ENCODE results near the gene SLC44A5. TPM values are rescaled to one million over a fixed set of nuclear protein-coding genes. Genes with fewer than 3 reads are reported as not detected.

Gene SLC44A5
- total RNA-seq, 1 donor from 2014 or later, result 0.69 TPM

DNA sequence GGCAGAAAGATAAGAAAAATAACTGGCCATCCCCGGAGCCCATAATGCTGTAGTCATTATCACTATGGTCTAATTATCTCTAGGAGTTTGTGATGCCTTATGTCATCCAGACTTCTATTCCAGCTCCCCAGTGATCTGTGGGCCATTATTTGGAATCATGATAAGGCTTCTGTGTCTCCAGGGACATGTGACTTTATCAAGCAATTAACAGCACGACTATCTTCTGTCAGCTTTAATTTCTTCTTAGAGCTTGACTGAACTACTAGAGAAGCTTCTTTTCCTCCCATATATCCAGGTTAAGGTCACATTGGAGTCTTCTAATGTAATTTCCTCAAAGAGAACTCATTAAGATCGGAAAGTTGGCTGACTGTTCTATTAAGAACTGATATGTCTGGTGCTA lies 376.4 kb downstream of the SLC44A5 start:
- H3K27me3 Mint-ChIP-seq, result peaks cover 2% of the 10 kb centered on the region
- H3K4me1 Mint-ChIP-seq, result no peaks in the 10 kb centered on the region
- H3K27ac Mint-ChIP-seq, result no peak overlapping the region
- ATAC-seq (ENCODE audit: low read depth) (no peak), DNase-seq (no peak)
- intact Hi-C loops (cut with micrococcal nuclease), result no loop called here
- H3K36me3 Mint-ChIP-seq (ENCODE audit: low read depth), result no peaks in the 10 kb centered on the region
- CTCF ChIA-PET, result interaction anchor here (2.2 to 3.1 kb wide), 2 partner anchors 9 to 32 kb away, joined by 8 to 14 read pairs; no protein-coding TSS in a partner anchor
- TF ChIP-seq, protein P1, sequence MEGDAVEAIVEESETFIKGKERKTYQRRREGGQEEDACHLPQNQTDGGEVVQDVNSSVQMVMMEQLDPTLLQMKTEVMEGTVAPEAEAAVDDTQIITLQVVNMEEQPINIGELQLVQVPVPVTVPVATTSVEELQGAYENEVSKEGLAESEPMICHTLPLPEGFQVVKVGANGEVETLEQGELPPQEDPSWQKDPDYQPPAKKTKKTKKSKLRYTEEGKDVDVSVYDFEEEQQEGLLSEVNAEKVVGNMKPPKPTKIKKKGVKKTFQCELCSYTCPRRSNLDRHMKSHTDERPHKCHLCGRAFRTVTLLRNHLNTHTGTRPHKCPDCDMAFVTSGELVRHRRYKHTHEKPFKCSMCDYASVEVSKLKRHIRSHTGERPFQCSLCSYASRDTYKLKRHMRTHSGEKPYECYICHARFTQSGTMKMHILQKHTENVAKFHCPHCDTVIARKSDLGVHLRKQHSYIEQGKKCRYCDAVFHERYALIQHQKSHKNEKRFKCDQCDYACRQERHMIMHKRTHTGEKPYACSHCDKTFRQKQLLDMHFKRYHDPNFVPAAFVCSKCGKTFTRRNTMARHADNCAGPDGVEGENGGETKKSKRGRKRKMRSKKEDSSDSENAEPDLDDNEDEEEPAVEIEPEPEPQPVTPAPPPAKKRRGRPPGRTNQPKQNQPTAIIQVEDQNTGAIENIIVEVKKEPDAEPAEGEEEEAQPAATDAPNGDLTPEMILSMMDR (IDR thresholded peaks at IDR 0.05), result no peak
- no peak overlapping the region for H3K4me3 Mint-ChIP-seq
- POLR2A ChIA-PET, result no interaction called here
- H3K9me3 Mint-ChIP-seq, result no peaks in the 10 kb centered on the region

DNA sequence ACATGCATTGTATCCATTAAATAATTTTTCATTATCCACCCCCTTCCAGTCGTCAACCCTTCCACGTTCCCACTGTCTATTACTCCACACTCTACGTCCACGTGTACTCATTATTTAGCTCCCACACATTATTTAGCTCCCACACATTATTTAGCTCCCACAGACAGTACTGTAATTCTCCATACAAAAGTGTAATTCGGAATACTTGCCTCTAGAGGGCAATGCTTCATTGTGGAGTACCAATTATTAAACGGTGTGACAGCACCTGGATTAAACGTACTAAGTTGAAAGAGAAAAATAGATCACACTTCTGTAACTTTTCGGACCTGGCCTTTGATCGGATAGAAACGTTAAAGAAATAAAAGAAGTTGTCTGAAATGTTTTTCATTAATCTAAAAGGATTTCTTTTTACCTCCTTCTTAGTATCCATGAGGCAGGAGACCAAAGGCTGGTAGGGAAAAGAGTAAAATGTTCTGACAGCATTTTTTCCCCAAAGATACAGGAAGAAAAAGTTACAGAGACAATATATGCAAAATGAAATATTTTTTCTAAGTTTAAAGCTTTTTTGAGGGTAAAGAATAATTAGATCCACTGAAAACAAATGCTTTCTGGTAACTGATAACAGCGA lies 377.5 kb downstream of the SLC44A5 start:
- Mint-ChIP-seq H3K9me3 (no peaks in the 10 kb centered on the region), H3K27ac (no peak overlapping the region), H3K4me1 (no peaks in the 10 kb centered on the region), H3K4me3 (no peak overlapping the region), H3K27me3 (no peaks in the 10 kb centered on the region), H3K36me3 (ENCODE audit: low read depth) (no peaks in the 10 kb centered on the region)
- ATAC-seq (ENCODE audit: low read depth) (peak; percentile 61), DNase-seq (no peak)
- intact Hi-C loops (cut with micrococcal nuclease), result loop anchor here (1.0 kb wide), 1 partner anchor 399 kb away; no protein-coding TSS in a partner anchor
- TF ChIP-seq, protein P1 (IDR thresholded peaks at IDR 0.05), result peak; percentile 50
- POLR2A ChIA-PET, result no interaction called here
- CTCF ChIA-PET, result interaction anchor here (0.6 to 3.1 kb wide), 9 partner anchors 11 to 402 kb away, joined by 3 to 14 read pairs (median 4); no protein-coding TSS in a partner anchor

DNA sequence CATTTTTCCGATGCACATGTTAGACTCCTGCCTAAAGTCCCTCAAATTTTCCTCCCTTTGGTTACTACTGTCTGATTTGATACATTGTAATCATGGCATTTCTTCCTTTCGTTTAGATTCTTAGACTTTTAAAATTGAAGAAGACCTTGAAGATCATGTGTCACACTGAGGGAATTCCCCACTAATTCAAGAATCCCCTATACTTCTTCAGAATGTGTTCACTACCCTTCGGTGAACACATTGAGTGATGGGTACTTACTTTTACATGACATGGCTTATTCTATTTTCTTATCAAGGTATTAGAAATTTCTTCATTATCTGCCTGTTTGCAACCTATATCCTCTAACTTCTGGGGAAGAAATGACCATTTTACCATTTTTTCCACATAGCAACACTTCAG lies 390.8 kb downstream of the SLC44A5 start:
- DNase-seq (no peak), ATAC-seq (ENCODE audit: low read depth) (no peak)
- Mint-ChIP-seq H3K36me3 (ENCODE audit: low read depth) (no peaks in the 10 kb centered on the region), H3K4me3 (no peak overlapping the region), H3K9me3 (no peaks in the 10 kb centered on the region), H3K27ac (no peak overlapping the region), H3K4me1 (no peaks in the 10 kb centered on the region), H3K27me3 (peaks cover 8% of the 10 kb centered on the region)
- ChIA-PET POLR2A (no interaction called here), CTCF (no interaction called here)
- intact Hi-C loops (cut with micrococcal nuclease), result no loop called here
- TF ChIP-seq, protein P1 (IDR thresholded peaks at IDR 0.05), result no peak

DNA sequence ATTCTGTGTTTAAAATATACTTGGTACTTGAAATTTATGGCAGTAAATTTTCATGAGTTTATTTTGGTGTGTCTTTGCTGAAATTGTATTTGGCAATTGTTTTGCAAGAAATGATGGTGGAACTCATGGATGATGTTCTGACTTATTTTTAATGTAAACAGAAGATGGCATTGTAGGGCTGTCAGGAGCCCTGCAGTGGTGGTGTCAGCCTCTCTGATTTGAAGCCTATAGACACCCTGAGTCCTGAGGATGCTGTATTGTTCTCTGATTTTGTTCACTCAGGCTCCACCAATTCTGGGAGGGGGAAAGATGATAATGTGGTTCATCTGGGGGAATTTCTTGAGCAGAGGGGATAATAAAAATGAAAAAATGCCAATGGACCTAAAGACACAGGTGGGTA lies 396.9 kb downstream of the SLC44A5 start:
- intact Hi-C loops (cut with micrococcal nuclease), result no loop called here
- ChIA-PET CTCF (no interaction called here), POLR2A (no interaction called here)
- H3K4me3 Mint-ChIP-seq, result no peak overlapping the region
- no peaks in the 10 kb centered on the region for H3K4me1 Mint-ChIP-seq
- H3K27ac Mint-ChIP-seq, result no peak overlapping the region
- ATAC-seq (ENCODE audit: low read depth), result no peak
- H3K36me3 Mint-ChIP-seq (ENCODE audit: low read depth), result no peaks in the 10 kb centered on the region
- TF ChIP-seq, protein P1 (IDR thresholded peaks at IDR 0.05), result no peak
- H3K27me3 Mint-ChIP-seq, result peaks cover 3% of the 10 kb centered on the region
- no peaks in the 10 kb centered on the region for H3K9me3 Mint-ChIP-seq
- DNase-seq, result no peak

DNA sequence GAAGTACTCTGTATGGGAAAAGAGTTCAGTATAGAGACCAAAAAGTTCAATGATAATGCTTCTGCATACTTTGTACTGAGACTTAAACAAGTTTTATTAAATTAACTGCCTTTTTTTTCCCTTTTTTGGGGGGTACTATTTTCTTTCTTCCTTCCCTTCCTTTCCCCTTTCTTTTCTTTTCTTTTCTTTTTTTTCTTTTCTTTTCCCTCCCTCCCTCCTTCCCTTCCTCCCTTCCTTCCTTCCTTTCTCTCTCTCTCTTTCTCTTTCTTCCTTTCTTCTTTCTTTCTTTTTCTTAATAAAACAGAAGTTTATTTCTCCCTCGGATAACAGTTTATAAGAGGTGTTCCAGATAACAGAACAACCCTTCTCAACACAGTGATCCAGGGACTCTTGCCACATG lies 399.3 kb downstream of the SLC44A5 start:
- intact Hi-C loops (cut with micrococcal nuclease), result no loop called here
- H3K4me3 Mint-ChIP-seq, result no peak overlapping the region
- DNase-seq (no peak), ATAC-seq (ENCODE audit: low read depth) (no peak)
- POLR2A ChIA-PET, result no interaction called here
- peaks cover 1% of the 10 kb centered on the region for H3K27me3 Mint-ChIP-seq
- H3K9me3 Mint-ChIP-seq, result no peaks in the 10 kb centered on the region
- no peaks in the 10 kb centered on the region for H3K36me3 Mint-ChIP-seq (ENCODE audit: low read depth)
- TF ChIP-seq, protein P1 (IDR thresholded peaks at IDR 0.05), result no peak
- CTCF ChIA-PET, result no interaction called here
- no peaks in the 10 kb centered on the region for H3K4me1 Mint-ChIP-seq
- H3K27ac Mint-ChIP-seq, result no peak overlapping the region

Measured in activated B cell treated with CpG ODN at 0.5 μM for 24 hours (primary cell).